Left ventricle myocardium inferior (tissue), 1 donor: ENCODE results near the gene PASK. TPM values are rescaled to one million over a fixed set of nuclear protein-coding genes. Genes with fewer than 3 reads are reported as not detected.

Source experiments
- DNase-seq: peaks from one replicate; pipeline ENCODE4 v3.0.0-alpha.2; 2020
- H3K27ac ChIP-seq: fragments of 200-600 bp; replicated peaks from 2 replicates; pipeline ENCODE4 v1.8.0; 2021
- H3K27me3 ChIP-seq: fragments of 200-600 bp; 2 replicates; pipeline ENCODE4 v1.8.0; 2021; ENCODE audit warnings: low read depth
- H3K36me3 ChIP-seq: fragments of 200-600 bp; 2 replicates; pipeline ENCODE4 v1.8.0; 2021
- H3K4me1 ChIP-seq: fragments of 200-600 bp; 2 replicates; pipeline ENCODE4 v1.8.0; 2021
- H3K4me3 ChIP-seq: fragments of 200-600 bp; 2 replicates; pipeline ENCODE4 v1.8.0; 2021; ENCODE audit warnings: mild to moderate bottlenecking, moderate library complexity
- H3K9me3 ChIP-seq: fragments of 200-600 bp; replicated peaks from 2 replicates; pipeline ENCODE4 v1.8.0; 2021
- CTCF ChIP-seq: fragments of 200-600 bp; IDR thresholded peaks from 2 replicates; pipeline ENCODE4 v1.8.0; 2021; ENCODE audit warnings: antibody characterized with exemption, mild to moderate bottlenecking, borderline replicate concordance
- intact Hi-C: fragments of 100-400 bp; cut with micrococcal nuclease; formaldehyde crosslinking; loops from one replicate; pipeline ENCODE4 v1.11.0; 2022
- total RNA-seq: library from RNA; stranded (reverse); fragmentation: NEBNext Ultra II Directional; extraction: Animal tissue kit (Norgen Biotek cat#: 25700); gene quantifications from one replicate; pipeline ENCODE4 v1.2.1, GENCODE V29; 2021
- donor health status: DM: no; HTN: yes; CAD: no; lungs with severe emphysema.

PASK gene
- total RNA-seq, 1 donor from 2014 or later: 3.4 TPM

- H3K27ac ChIP-seq: no peak overlapping the region
- DNase-seq: no peak
- no peak for TF ChIP-seq CTCF
- no peaks in the 10 kb centered on the region for H3K4me1 ChIP-seq
- intact Hi-C loops: no loop called here
- H3K27me3 ChIP-seq: no peaks in the 10 kb centered on the region
- peaks cover 82% of the 10 kb centered on the region for H3K36me3 ChIP-seq
- H3K4me3 ChIP-seq: no peak overlapping the region
- no peaks in the 10 kb centered on the region for H3K9me3 ChIP-seq
Measured at GRCh38 chr2:241088791-241089732, 60.2 kb downstream of the PASK start.

- Histone ChIP-seq H3K36me3 (peaks cover 76% of the 10 kb centered on the region), H3K9me3 (no peaks in the 10 kb centered on the region), H3K4me1 (no peaks in the 10 kb centered on the region), H3K4me3 (no peak overlapping the region), H3K27ac (no peak overlapping the region), H3K27me3 (no peaks in the 10 kb centered on the region)
- intact Hi-C loops: no loop called here
- no peak for DNase-seq
- TF ChIP-seq CTCF: no peak
Measured at GRCh38 chr2:241088376-241088775, 60.9 kb downstream of the PASK start.

- Histone ChIP-seq H3K4me1 (no peaks in the 10 kb centered on the region), H3K36me3 (peaks cover 70% of the 10 kb centered on the region), H3K4me3 (no peak overlapping the region), H3K27me3 (no peaks in the 10 kb centered on the region), H3K9me3 (no peaks in the 10 kb centered on the region), H3K27ac (no peak overlapping the region)
- intact Hi-C loops: no loop called here
- no peak for DNase-seq
- TF ChIP-seq CTCF: no peak
Measured at GRCh38 chr2:241087420-241088268, 61.6 kb downstream of the PASK start.

- TF ChIP-seq CTCF: no peak
- H3K4me1 ChIP-seq: peaks cover 10% of the 10 kb centered on the region
- no peak for DNase-seq
- intact Hi-C loops: no loop called here
- H3K27me3 ChIP-seq: no peaks in the 10 kb centered on the region
- H3K4me3 ChIP-seq: no peak overlapping the region
- no peaks in the 10 kb centered on the region for H3K9me3 ChIP-seq
- H3K27ac ChIP-seq: no peak overlapping the region
- H3K36me3 ChIP-seq: peaks cover 53% of the 10 kb centered on the region
Measured at GRCh38 chr2:241084856-241085444, 64.3 kb downstream of the PASK start.

GRCh38 chr2:241083091-241083415 is 66.2 kb downstream of the PASK start:
- H3K27me3 ChIP-seq: no peaks in the 10 kb centered on the region
- intact Hi-C loops: no loop called here
- no peak overlapping the region for H3K27ac ChIP-seq
- H3K4me1 ChIP-seq: peaks cover 10% of the 10 kb centered on the region
- no peak overlapping the region for H3K4me3 ChIP-seq
- DNase-seq: no peak
- H3K36me3 ChIP-seq: peaks cover 34% of the 10 kb centered on the region
- H3K9me3 ChIP-seq: no peaks in the 10 kb centered on the region
- no peak for TF ChIP-seq CTCF
